Lung (tissue), 12 donors: ENCODE results near the gene TDRD1. TPM values are rescaled to one million over a fixed set of nuclear protein-coding genes. Genes with fewer than 3 reads are reported as not detected.

Source experiments
- ATAC-seq: fragments of 200-7000 bp; cut with Tn5 transposase; one replicate; pipeline ENCODE4 v1.9.1; 2020; ENCODE audit warnings: moderate number of reproducible peaks; ENCODE audit not compliant: insufficient read depth, low FRiP score
- DNase-seq, 3 donors: peaks; one replicate each; pipeline ENCODE4 v3.0.0-alpha.2; 2013 to 2017
- H3K27ac ChIP-seq, 2 donors: one replicate each; pipeline ENCODE4 v1.5.1; 2013; ENCODE audit warnings: mild to moderate bottlenecking in 2 of 2, moderate library complexity in 2 of 2, control low read depth in 1 of 2, inconsistent platforms in 1 of 2, low read depth in 1 of 2, low read length in 1 of 2
- H3K27me3 ChIP-seq, 3 donors: one replicate each; pipeline ENCODE4 v1.5.1; 2013; ENCODE audit warnings: low read length in 2 of 3; ENCODE audit not compliant: control insufficient read depth in 3 of 3, insufficient read depth in 3 of 3
- H3K36me3 ChIP-seq, 4 donors: one replicate each; pipeline ENCODE4 v1.5.1; 2013; ENCODE audit warnings: low read length in 4 of 4, mild to moderate bottlenecking in 1 of 4, moderate library complexity in 1 of 4; ENCODE audit not compliant: control insufficient read depth in 4 of 4, insufficient read depth in 4 of 4
- H3K4me1 ChIP-seq, 5 donors: one replicate each; pipeline ENCODE4 v1.5.1; 2013; ENCODE audit warnings: low read length in 5 of 5, mild to moderate bottlenecking in 2 of 5, moderate library complexity in 1 of 5; ENCODE audit not compliant: control insufficient read depth in 5 of 5, insufficient read depth in 5 of 5
- H3K4me3 ChIP-seq: one replicate; pipeline ENCODE4 v1.5.1; 2013; ENCODE audit warnings: mild to moderate bottlenecking, control low read depth, moderate library complexity
- H3K9ac ChIP-seq, 2 donors: one replicate each; pipeline ENCODE4 v1.5.1; 2013; ENCODE audit warnings: low read length in 2 of 2, control low read depth in 1 of 2; ENCODE audit not compliant: insufficient read depth in 1 of 2
- H3K9me3 ChIP-seq, 4 donors: one replicate each; pipeline ENCODE4 v1.5.1; 2013; ENCODE audit warnings: low read length in 3 of 4, mild to moderate bottlenecking in 1 of 4, moderate library complexity in 1 of 4; ENCODE audit not compliant: control insufficient read depth in 4 of 4, insufficient read depth in 3 of 4
- WGBS, 2 donors: extraction: QIAGEN DNeasy Blood & Tissue Kit; methylation state at CpG; one replicate each; pipeline ENCODE4 v1.1.7; 2013; 5-methylcytosine and 5-hydroxymethylcytosine counted together
- polyA plus RNA-seq, 2 donors: library from polyadenylated mRNA; stranded (reverse); fragments of 200-250 nt; gene quantifications; one replicate each; pipeline ENCODE4 v1.2.1, GENCODE V29; 2013
- total RNA-seq, 2 donors: library from RNA; depleted of rRNA in 1 of 2; stranded (reverse); fragments of >200 nt in 1 of 2; gene quantifications; one replicate each; pipeline ENCODE4 v1.2.1, GENCODE V29; 2014 to 2021
- TF ChIP-seq, protein P1 (sequence below): IDR thresholded peaks from 2 replicates; pipeline ENCODE4 v1.5.1; 2012; ENCODE audit warnings: mild to moderate bottlenecking; ENCODE audit errors: control extremely low read depth, extremely low read depth
- donor health status: control.
- donor health status: control.
- donor health status: Bipolar disorder and iron deficiency.
- donor health status: healthy.
- donor health status: DM: yes; HTN: yes; CAD: no.

Gene TDRD1
- total and polyA plus RNA-seq, 4 donors, result 0.05 to 0.37 (median 0.25) TPM; not detected in 1

DNA sequence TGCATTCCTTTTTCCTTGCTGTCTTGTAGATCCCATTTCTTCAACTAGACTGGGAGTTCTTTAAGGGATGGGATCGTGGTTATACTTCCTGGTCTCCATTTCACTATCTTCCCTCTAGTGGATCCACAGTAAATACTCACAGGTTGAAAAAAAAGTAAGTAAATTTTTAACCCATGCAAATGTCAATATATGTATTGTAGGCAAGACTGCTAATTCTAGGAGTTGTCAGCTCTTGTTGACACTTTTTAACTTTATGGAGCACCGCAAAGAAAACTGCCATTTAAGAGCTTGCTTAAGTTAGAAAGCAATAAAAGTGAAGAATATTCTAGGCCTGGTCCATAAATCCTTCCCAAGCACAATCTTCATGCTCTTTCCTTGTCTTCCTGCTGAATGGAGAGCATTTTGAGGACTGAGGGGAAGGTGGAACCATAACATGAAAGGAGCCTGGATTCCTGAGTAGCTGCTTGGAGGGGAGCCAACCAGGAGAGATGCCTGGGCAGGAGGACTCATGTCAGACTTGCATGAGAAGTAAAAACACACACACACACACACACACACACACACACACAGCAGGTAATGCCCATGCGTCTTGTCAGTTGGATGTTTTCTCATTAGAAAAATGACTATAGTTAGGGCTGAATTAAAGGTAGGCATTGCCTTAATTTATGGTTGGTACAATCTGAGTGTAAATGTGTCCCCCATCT lies 92.1 kb downstream of the TDRD1 start:
- Histone ChIP-seq H3K36me3 (peaks cover 0 to 2% (median 0%) of the 10 kb centered on the region in 4 donors), H3K4me1 (peaks cover 0 to 10% (median 0%) of the 10 kb centered on the region in 5 donors), H3K9ac (no peak overlapping the region), H3K4me3 (no peak overlapping the region), H3K9me3 (no peaks in the 10 kb centered on the region), H3K27ac (peak overlapping the region in 1 of 2 donors; percentile 55), H3K27me3 (no peaks in the 10 kb centered on the region)
- WGBS, 2 donors, result 73 to 79% methylated on average over 3 of the region's 3 CpGs
- DNase-seq (peak; percentile 57 to 81 (median 65)), ATAC-seq (no peak)
- TF ChIP-seq, protein P1, sequence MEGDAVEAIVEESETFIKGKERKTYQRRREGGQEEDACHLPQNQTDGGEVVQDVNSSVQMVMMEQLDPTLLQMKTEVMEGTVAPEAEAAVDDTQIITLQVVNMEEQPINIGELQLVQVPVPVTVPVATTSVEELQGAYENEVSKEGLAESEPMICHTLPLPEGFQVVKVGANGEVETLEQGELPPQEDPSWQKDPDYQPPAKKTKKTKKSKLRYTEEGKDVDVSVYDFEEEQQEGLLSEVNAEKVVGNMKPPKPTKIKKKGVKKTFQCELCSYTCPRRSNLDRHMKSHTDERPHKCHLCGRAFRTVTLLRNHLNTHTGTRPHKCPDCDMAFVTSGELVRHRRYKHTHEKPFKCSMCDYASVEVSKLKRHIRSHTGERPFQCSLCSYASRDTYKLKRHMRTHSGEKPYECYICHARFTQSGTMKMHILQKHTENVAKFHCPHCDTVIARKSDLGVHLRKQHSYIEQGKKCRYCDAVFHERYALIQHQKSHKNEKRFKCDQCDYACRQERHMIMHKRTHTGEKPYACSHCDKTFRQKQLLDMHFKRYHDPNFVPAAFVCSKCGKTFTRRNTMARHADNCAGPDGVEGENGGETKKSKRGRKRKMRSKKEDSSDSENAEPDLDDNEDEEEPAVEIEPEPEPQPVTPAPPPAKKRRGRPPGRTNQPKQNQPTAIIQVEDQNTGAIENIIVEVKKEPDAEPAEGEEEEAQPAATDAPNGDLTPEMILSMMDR, result no peak

DNA sequence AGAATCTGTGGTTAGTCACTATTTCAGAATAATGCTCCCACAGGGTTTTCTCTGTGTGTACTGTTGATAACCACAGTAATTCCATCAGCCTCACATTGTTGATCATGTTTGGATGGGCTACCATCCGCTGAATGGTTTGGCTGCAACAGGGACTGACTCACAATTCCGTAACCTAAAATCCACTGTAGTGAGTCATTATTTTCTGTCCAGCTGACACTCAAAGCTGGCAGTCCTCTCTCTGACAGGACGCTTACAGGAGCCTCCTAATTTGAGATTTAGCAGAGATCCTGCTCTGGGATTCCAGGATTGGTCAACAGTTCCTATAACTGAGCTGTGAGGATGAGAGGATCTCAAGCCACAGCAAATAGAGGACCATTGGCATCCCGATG lies 92.6 kb downstream of the TDRD1 start:
- Histone ChIP-seq H3K4me1 (peaks cover 0 to 4% (median 0%) of the 10 kb centered on the region in 5 donors), H3K9me3 (no peaks in the 10 kb centered on the region), H3K27me3 (no peaks in the 10 kb centered on the region), H3K4me3 (no peak overlapping the region), H3K36me3 (peaks cover 0 to 2% (median 0%) of the 10 kb centered on the region in 4 donors), H3K9ac (no peak overlapping the region), H3K27ac (peak overlapping the region in 1 of 2 donors; percentile 55)
- TF ChIP-seq, protein P1, result no peak
- WGBS, 2 donors, result 66 to 71% methylated on average over 4 of the region's 4 CpGs
- DNase-seq (no peak), ATAC-seq (peak; percentile 74)

DNA sequence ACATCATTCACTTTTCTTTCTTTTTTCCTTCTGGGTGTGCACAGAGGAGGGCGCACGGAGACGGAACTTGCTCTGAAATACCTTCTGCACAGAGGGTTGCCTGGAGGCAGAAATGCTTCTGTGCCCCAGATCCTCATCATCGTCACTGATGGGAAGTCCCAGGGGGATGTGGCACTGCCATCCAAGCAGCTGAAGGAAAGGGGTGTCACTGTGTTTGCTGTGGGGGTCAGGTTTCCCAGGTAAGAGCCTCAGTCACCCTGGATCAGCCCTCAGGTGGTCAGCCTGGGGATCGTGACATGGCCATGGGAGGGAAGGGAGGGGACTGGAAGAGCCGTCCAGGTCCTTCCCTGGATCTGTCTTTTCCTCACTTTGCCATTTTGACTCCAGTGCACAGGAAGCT lies 93.5 kb downstream of the TDRD1 start:
- Histone ChIP-seq H3K9me3 (no peaks in the 10 kb centered on the region), H3K27ac (no peak overlapping the region), H3K36me3 (peaks cover 0 to 2% (median 0%) of the 10 kb centered on the region in 4 donors), H3K4me1 (peaks cover 0 to 4% (median 0%) of the 10 kb centered on the region in 5 donors), H3K27me3 (no peaks in the 10 kb centered on the region), H3K4me3 (no peak overlapping the region), H3K9ac (no peak overlapping the region)
- DNase-seq, result no peak
- 92 to 97% methylated on average over 6 of the region's 6 CpGs for WGBS, 2 donors
- TF ChIP-seq, protein P1, result no peak
- no peak for ATAC-seq
